VCaP (cell line): Measurements from ENCODE around the gene MRC2.

Source experiments
- H3K27ac ChIP-seq: fragments of 450-650 bp; 2 replicates; pipeline ENCODE4 v1.5.1; 2017
- TF ChIP-seq, protein P1 (sequence below): fragments of 450-650 bp; conservative IDR thresholded peaks from 2 replicates; pipeline ENCODE4 v1.5.1; 2017; ENCODE audit warnings: mild to moderate bottlenecking, moderate library complexity

MRC2 gene

DNA sequence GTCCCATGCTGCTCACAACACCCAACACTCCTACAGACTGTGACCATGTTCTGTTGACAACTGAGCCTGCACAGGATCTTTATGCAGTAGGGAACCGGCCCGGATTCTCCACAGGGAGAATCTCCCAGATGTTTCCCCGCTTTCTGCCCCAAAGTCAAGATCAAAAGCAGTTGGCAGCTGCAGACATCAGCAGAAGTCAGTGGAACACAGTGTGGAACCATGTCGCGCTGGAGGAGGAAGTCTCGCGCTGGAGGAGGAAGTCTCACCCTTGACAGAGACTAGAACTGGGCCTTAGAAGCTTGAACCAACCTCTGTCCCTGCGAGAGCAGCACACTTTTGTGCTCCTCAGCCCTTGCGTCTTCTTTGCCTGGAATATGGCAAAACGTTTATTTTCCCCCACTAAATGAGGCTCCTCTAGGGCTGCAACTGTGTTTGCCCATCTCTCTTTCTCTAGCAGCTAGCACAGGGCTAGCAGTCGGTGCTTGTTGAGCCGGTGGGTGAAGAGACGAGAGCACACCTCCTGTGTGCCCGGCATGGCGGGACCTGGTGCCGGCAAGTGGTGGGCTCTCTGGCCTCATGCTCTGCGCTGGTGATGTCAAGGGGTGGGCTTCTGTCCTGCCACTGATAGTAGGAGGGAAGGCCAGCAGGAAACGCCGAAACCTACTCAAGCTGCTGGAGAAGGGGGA is 2.1 kb upstream of the MRC2 start:
- TF ChIP-seq, protein P1, sequence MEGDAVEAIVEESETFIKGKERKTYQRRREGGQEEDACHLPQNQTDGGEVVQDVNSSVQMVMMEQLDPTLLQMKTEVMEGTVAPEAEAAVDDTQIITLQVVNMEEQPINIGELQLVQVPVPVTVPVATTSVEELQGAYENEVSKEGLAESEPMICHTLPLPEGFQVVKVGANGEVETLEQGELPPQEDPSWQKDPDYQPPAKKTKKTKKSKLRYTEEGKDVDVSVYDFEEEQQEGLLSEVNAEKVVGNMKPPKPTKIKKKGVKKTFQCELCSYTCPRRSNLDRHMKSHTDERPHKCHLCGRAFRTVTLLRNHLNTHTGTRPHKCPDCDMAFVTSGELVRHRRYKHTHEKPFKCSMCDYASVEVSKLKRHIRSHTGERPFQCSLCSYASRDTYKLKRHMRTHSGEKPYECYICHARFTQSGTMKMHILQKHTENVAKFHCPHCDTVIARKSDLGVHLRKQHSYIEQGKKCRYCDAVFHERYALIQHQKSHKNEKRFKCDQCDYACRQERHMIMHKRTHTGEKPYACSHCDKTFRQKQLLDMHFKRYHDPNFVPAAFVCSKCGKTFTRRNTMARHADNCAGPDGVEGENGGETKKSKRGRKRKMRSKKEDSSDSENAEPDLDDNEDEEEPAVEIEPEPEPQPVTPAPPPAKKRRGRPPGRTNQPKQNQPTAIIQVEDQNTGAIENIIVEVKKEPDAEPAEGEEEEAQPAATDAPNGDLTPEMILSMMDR = no peak
- H3K27ac ChIP-seq = no peak overlapping the region

DNA sequence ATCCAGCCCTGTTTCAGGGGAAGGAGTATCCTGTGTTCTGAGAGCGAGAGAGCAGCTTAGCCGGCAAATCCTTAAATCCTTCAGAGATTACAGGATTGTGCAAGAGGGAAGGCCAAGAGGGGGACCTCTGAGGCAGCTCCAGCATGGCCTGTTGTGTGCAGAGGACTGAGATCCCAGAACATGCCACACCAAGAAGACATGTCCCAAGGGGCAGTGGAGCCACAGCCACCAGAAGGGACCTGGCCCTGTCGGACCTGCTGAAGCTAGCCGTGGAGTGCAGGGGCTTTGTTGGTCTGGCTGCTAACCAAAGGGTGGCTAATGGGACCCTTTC is 1.6 kb upstream of the MRC2 start:
- TF ChIP-seq, protein P1 = no peak
- H3K27ac ChIP-seq = no peak overlapping the region

DNA sequence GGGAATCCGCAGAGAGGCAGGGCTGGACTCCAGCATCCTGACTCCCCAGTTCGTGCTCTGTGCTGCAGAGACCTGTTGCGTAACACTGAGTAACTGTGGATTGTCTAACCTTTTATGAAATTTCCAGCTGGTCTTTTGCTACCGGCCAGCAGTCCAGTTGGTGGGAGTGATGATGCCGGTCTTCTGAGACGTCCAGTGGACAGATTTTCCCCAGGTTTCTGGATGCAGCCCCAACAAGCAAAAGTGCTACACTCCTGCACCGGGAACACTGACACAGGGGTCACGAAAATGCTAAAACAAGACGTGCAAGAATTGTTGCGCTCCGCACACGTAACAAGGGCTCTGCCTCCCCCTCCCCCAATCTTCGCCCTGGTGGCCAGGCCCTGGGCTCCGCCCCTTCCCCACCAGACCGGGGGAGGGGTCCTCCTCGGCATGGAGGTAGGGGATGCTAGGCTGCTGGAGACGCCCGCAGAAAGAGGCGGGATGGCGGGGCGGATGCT is 701 bp upstream of the MRC2 start:
- H3K27ac ChIP-seq = no peak overlapping the region

DNA sequence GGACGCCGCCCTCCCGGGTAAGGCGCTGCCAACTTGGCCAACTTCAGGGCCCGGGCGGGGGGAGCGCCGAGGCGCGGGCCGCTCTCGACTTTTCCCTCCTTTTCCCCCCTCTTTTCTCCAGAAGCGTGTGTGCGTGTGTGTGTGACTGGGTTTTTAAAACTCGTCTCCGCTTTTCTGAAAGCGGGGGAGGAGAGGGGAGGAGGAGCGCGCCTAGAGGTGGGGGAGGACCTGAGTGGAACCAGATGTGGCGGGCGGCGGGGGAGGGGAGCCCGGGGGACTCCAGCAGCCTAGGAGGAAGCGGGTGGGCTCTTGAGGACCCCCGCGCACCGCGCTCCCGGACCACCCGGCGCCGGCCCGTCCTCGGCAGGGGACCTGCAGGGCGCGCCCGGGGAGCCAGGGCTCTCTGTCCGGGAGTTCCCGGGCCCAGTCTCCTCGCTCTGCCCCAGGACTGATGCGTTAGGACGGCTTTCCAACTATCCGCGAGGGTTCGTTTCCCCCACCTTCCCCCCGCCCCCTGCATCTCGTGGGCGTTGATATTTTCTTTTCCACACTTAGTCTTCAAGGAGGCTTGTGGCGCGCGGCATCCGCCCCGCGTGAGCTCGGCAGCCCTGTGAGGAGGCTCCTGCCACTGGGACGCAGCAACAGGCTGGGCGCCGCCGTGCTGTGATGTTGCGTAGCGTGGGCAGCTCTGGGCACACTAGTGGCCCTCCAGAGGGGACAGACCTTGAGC is 599 bp downstream of the MRC2 start:
- TF ChIP-seq, protein P1 = no peak
- H3K27ac ChIP-seq = no peak overlapping the region

More for the DNA sequence above, 701 bp upstream of the MRC2 start:
- TF ChIP-seq, protein P1 = no peak

DNA sequence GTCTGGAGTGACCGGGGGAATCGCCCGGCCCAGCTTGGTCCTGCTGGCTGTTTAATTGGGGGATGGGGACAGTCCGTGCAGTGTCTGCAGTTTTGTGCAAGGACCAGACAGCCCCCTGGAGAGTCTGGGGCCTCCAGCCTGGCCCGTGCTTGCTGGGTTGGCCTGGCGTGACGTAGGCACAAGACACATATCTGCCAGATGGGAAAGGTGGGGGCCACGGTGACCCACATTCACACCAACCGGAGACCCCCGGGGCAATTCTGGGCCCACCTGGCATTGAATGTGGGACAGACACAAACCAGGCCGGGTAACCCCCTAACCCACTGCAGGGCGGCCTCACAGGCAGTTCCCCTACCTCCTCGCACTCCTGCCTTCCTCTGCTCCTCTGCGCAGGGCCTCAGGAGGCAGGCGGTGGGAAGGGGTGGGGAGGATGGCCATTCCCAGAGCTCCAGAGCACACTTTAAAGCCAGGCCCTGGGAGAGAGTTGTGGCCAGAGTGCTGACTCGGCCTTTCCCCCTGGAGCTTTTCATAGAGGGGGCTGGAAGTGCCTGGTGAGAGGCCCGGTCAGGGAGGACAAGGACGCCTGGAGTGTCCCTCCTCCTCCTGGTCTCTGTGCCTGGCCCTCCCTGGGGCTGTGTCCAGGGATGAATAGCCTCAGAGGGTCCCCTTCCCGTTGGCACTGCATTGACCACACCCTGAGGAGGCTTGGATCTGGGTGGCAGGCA is 1.5 kb downstream of the MRC2 start:
- H3K27ac ChIP-seq = no peak overlapping the region

DNA sequence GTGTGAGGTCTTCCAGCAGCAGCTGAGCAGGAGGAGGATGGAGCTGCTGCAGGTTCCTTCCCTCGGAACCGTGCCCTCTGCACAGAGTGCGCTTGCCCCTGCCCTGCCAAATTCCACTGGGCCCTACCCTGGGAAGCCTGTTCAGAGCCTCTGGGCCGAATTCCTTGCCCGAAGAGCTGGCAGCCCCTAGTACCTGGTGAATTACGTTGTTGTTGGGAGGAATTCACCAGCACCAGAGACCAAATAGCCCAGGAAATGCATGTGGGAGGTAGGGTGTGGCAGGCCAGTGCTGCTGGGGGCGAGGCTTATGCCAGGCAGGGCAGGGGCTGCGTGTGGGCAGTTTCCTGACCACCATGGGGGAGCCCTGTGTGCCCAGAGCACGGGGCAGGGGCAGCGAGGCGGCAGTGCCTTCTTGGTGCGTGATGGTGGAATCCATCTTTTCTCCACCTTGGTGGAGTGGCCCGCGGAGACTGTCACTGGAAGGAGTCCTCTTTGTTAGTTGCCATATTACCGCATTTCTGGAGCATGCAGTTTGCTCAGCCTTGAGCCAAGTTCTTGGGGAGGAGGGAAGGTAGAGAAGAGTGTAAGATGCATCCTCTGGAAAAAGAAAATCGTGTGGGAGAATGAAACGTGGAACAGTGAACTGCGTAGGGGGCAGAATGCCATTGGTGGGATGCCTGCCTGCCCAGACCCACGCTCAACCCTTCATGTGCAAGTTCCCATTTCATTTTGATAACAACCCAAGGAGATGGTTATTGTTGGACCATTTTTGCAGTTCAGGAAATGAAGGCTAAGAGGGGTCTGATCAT is 2.3 kb downstream of the MRC2 start:
- TF ChIP-seq, protein P1 = no peak
- no peak overlapping the region for H3K27ac ChIP-seq

More for the DNA sequence above, 1.5 kb downstream of the MRC2 start:
- TF ChIP-seq, protein P1 = no peak
